Naive B cell (primary cell): ENCODE data around the gene SUSD5. TPM values are rescaled to one million over a fixed set of nuclear protein-coding genes. Genes with fewer than 3 reads are reported as not detected.
"Not testable (repeated sequence)": the region's sequence is repeated elsewhere in the genome, so short reads cannot be mapped to it uniquely, and the experiment has no call there.

Experiments used
- ATAC-seq, 2 donors: fragments of 150-1000 bp; cut with Tn5 transposase; 2 replicates each; pipeline ENCODE4 v1.10.0; 2021; ENCODE audit warnings: low read depth in 2 of 2, mild to moderate bottlenecking in 2 of 2, moderate library complexity in 2 of 2
- DNase-seq: peaks from one replicate; pipeline ENCODE4 v3.0.0; 2022
- H3K27ac Mint-ChIP-seq, 6 donors: one replicate each; pipeline ENCODE4 v1.8.0; 2020 to 2022; ENCODE audit warnings: mild to moderate bottlenecking in 6 of 6, mixed read lengths in 6 of 6, moderate library complexity in 5 of 6, inconsistent platforms in 2 of 6
- H3K27me3 Mint-ChIP-seq, 3 donors: one replicate each; pipeline ENCODE4 v1.8.0; 2021 to 2022; ENCODE audit warnings: mixed read lengths in 3 of 3, mild to moderate bottlenecking in 1 of 3
- H3K36me3 Mint-ChIP-seq, 2 donors: one replicate each; pipeline ENCODE4 v1.8.0; 2020 to 2022; ENCODE audit warnings: mixed read lengths in 2 of 2, inconsistent platforms in 1 of 2, mild to moderate bottlenecking in 1 of 2
- H3K4me1 Mint-ChIP-seq, 3 donors: one replicate each; pipeline ENCODE4 v1.8.0; 2020 to 2022; ENCODE audit warnings: mixed read lengths in 3 of 3, inconsistent platforms in 1 of 3, mild to moderate bottlenecking in 1 of 3, moderate library complexity in 1 of 3
- H3K4me3 Mint-ChIP-seq, 8 donors: one replicate each; pipeline ENCODE4 v1.8.0; 2020 to 2022; ENCODE audit warnings: mild to moderate bottlenecking in 8 of 8, mixed read lengths in 8 of 8, moderate library complexity in 8 of 8, inconsistent platforms in 2 of 8
- H3K9me3 Mint-ChIP-seq, 7 donors: one replicate each; pipeline ENCODE4 v1.8.0; 2020 to 2022; ENCODE audit warnings: mixed read lengths in 7 of 7, mild to moderate bottlenecking in 5 of 7, inconsistent platforms in 2 of 7, moderate library complexity in 1 of 7
- polyA plus RNA-seq, 6 donors: library from polyadenylated mRNA; unstranded; fragments of 300-500 nt; fragmentation: Illumina TruSeq; gene quantifications; one replicate each; pipeline ENCODE4 v1.2.3, GENCODE V29; 2021; ENCODE audit warnings: low read depth in 6 of 6

The SUSD5 gene
- polyA plus RNA-seq, 6 donors from 2014 or later = 0.05 to 0.21 (median 0.18) TPM; not detected in 1

DNA sequence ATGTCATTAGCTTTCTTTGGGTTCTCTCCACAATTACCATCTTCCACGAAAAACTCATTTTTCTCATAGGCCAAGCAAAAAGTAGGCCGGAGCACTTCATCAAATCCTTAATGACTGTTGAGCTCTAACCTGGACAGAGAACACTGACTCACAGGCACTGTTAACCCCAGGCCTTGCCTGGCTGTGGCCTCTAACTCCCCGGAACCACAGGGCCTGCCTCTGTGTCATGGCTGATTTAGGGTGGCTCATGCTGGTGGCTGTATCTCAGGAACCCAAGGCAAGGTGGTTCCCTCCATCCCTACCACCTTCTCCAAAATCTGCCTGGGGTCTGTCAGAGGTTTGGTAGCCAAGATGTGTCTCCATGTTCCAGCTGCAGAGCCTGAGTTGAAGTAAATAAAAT is 101.1 kb downstream of the SUSD5 start:
- ATAC-seq = no peak
- H3K4me3 Mint-ChIP-seq = peak overlapping the region in 1 of 8 donors; percentile 74
- no peak for DNase-seq
- H3K36me3 Mint-ChIP-seq = peaks cover 13 to 16% of the 10 kb centered on the region in 2 donors
- peaks cover 19 to 36% (median 30%) of the 10 kb centered on the region in 3 donors for H3K4me1 Mint-ChIP-seq
- no peaks in the 10 kb centered on the region for H3K27me3 Mint-ChIP-seq
- H3K27ac Mint-ChIP-seq = peak overlapping the region in 1 of 6 donors; percentile 52
- no peaks in the 10 kb centered on the region for H3K9me3 Mint-ChIP-seq

DNA sequence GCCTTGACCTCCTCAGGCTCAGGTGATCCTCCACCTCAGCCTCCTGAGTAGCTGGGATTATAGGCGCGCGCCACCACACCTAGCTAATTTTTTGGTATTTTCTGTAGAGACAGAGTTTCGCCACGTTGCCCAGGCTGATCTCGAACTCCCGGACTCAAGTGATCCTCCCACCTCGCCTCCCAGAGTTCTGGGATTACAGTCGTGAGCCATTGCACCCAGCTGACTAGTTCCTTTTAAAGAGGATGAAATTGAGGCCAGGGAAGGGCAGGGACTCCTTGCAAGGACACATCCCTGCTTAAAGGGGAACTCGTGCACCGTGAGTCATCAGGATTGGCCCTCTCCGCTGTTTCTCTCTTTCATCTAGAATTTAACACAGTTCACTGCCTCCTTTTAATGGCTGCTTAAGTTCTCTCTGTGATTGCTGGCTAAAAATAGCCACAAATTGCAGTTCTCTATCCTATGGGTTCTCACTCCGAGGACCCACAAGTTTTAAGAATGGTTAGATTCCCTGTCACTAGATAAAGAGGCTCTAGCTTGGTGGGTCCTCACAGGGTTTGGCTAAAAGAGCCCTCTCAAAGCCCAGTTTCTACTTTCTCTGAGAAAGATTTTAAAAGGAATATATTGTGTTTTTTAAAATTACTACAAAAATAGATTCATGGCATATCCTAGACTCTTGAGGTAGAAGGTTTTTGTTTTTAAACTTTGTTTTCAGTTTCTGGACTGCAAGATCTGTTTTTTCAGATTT is 103.4 kb downstream of the SUSD5 start:
- peak; percentile 7 to 8 for ATAC-seq
- no peaks in the 10 kb centered on the region for H3K9me3 Mint-ChIP-seq

DNA sequence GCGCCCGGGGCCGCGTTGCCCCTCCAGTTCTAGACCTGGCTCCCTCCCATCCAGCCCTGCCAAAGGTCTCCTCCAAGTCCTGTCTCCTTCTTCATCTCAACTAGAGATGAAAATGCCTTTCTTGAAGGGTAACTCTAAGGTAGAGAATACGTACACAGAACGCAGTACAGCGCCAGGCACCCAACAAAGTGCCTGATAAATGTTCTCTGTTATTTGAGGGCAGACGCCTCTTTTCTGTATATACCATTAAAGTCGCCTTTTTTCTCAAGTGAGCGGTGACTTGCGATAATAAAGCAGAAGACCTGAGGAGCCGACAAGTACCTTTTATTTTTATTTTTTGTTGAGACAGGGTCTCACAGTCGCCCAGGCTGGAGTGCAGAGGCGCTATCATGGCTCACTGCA is 104.0 kb downstream of the SUSD5 start:
- Mint-ChIP-seq H3K36me3 (no peaks in the 10 kb centered on the region), H3K27me3 (no peaks in the 10 kb centered on the region), H3K4me3 (peak overlapping the region; percentile 86 to 97 (median 92)), H3K4me1 (peaks cover 28 to 56% (median 47%) of the 10 kb centered on the region in 3 donors), H3K9me3 (no peaks in the 10 kb centered on the region), H3K27ac (peak overlapping the region; percentile 61 to 97 (median 88))
- ATAC-seq = no peak
- DNase-seq = no peak

More for the DNA sequence above, 103.4 kb downstream of the SUSD5 start:
- H3K36me3 Mint-ChIP-seq = no peaks in the 10 kb centered on the region
- H3K27ac Mint-ChIP-seq = peak overlapping the region; percentile 74 to 94 (median 87)
- peak overlapping the region; percentile 86 to 97 (median 92) for H3K4me3 Mint-ChIP-seq
- DNase-seq = no peak
- no peaks in the 10 kb centered on the region for H3K27me3 Mint-ChIP-seq
- peaks cover 26 to 53% (median 44%) of the 10 kb centered on the region in 3 donors for H3K4me1 Mint-ChIP-seq

DNA sequence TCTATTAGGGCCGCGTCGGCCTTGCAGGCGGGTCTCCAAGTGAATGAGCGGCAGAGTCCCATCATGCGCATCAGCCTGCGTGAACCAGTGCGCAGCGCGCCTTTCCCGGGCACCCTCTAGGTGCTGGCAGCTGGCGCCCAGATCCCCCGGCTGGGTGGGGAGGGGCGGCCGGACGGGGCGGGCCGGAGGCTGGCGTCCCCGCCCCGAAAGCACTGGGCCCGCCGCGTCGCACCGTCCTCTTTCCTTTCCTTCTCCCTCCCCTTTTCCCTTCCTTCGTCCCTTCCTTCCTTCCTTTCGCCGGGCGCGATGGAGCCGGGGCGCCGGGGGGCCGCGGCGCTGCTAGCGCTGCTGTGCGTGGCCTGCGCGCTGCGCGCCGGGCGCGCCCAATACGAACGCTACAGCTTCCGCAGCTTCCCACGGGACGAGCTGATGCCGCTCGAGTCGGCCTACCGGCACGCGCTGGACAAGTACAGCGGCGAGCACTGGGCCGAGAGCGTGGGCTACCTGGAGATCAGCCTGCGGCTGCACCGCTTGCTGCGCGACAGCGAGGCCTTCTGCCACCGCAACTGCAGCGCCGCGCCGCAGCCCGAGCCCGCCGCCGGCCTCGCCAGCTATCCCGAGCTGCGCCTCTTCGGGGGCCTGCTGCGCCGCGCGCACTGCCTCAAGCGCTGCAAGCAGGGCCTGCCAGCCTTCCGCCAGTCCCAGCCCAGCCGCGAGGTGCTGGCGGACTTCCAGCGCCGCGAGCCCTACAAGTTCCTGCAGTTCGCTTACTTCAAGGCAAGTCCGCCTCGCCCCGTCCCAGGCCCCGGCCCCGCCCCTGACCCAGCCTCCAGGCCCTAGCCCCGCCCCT is 104.6 kb downstream of the SUSD5 start, which contains the start of gene CRTAP:
TSS of gene CRTAP (plus strand) at position 243 of the 850 bp plus-strand sequence. CDS start at position 307, 64 bp downstream.
- Mint-ChIP-seq H3K9me3 (no peaks in the 10 kb centered on the region), H3K27me3 (no peaks in the 10 kb centered on the region), H3K27ac (peak within 1 kb of the TSS; percentile 83 to 97 (median 90)), H3K4me1 (peaks cover 28 to 60% (median 42%) of the 10 kb centered on the region in 3 donors), H3K4me3 (peak within 1 kb of the TSS; percentile 86 to 97 (median 92)), H3K36me3 (no peaks in the 10 kb centered on the region)
- ATAC-seq (peak; percentile 81 to 82), DNase-seq (peak; percentile 83)

DNA sequence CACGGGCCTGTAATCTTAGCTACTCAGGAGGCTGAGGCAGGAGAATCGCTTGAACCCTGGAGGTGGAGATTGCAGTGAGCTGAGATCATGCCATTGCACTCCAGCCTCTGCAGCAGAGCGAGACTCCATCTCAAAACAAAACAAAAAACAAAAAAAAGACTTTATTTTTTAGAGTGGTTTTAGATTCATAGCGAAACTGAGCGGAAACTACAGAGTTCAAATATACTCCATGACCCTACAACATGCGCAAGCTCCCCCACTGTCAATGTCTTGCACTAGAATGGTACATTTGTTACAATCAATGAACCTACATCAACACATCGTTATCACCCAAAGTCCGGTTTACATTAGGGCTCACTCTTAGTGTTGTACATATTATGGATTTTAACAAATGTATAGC is 107.0 kb downstream of the SUSD5 start:
- H3K4me1 Mint-ChIP-seq = peaks cover 33 to 70% (median 51%) of the 10 kb centered on the region in 3 donors
- no peak for DNase-seq
- H3K27ac Mint-ChIP-seq = peak overlapping the region in 2 of 6 donors; percentile 43 to 59

DNA sequence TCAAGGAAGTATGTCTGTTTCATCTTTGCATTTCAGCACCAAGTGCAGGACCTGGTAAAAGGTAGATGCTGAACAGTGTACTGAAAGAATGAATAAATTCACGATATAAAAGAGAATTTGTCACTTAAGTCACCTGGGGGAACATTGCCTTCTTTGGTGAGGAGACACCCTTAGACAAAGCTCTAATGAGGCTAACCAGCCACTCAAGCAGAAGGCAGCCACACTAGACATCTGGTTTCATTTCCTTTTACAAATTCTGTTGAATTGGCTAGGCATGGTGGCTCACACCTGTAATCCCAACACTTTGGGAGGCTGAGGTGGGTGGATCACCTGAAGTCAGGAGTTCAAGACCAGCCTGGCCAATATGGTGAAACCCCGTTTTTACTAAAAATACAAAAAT is 111.8 kb downstream of the SUSD5 start:
- peak overlapping the region in 3 of 6 donors; percentile 56 to 87 (median 70) for H3K27ac Mint-ChIP-seq
- DNase-seq (peak; percentile 57), ATAC-seq (peak; percentile 98 to 99)
- H3K4me1 Mint-ChIP-seq = peaks cover 29 to 46% (median 31%) of the 10 kb centered on the region in 3 donors
- not testable (repeated sequence) for H3K27me3 Mint-ChIP-seq, H3K9me3 Mint-ChIP-seq, H3K36me3 Mint-ChIP-seq
- peak overlapping the region in 3 of 8 donors; percentile 22 to 31 (median 25) for H3K4me3 Mint-ChIP-seq

More for the DNA sequence above, 107.0 kb downstream of the SUSD5 start:
- no peak for ATAC-seq
- Mint-ChIP-seq H3K36me3 (no peaks in the 10 kb centered on the region), H3K27me3 (no peaks in the 10 kb centered on the region), H3K9me3 (peaks cover 1 to 9% (median 5%) of the 10 kb centered on the region in 7 donors), H3K4me3 (peak overlapping the region; percentile 41 to 97 (median 62))

DNA sequence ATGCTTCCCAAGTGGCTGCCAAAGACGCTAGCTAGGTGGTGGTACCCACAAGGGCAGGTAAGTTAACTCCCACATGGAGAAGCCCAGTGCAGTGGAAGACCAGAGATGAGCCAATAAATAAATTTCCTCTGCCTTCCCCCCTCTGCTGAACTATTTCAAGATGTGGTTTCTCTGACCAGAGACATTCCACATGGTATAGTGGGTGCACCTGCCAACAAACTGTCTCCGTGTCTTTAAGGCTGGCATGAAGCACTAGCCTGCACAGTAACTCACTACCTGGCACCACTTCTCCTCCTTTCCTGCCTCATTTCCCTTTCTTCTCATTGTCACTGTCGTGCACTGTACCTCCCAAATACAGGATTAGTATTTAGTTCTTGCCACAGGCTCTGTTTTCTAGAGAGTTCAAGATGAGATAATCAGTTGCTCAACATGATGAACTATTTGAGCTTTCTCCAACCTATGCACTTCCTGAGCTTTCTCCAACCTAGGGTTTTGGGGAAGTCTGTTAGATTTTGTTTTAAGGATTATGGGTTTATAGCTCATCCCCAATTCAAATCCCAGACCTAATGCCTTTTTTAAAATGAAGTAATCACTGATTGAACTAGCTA is 113.2 kb downstream of the SUSD5 start:
- H3K9me3 Mint-ChIP-seq = peaks cover 1 to 9% (median 5%) of the 10 kb centered on the region in 7 donors
- no peaks in the 10 kb centered on the region for H3K36me3 Mint-ChIP-seq
- H3K4me3 Mint-ChIP-seq = no peak overlapping the region
- H3K27ac Mint-ChIP-seq = no peak overlapping the region
- peaks cover 21 to 35% (median 22%) of the 10 kb centered on the region in 3 donors for H3K4me1 Mint-ChIP-seq
- no peaks in the 10 kb centered on the region for H3K27me3 Mint-ChIP-seq
- DNase-seq (no peak), ATAC-seq (no peak)

DNA sequence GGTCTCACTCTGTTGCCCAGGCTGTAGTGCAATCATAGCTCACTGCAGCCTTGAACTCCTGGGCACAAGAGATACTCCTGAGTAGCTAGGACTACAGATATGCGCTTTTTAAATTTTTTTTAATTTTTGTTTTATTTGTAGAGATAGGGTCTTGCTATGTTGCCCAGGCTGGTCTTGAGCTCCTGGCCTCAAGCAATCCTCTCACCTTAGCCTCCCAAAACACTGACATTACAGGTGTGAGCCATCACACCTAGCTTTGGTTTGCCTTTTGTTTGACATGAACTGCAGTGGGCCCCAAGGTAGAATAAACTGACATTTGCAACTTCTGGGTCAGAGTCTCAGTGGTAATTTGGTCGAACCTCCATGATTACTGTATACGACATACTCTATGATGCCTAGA is 113.8 kb downstream of the SUSD5 start:
- Mint-ChIP-seq H3K36me3 (no peaks in the 10 kb centered on the region), H3K4me1 (peaks cover 19 to 33% (median 21%) of the 10 kb centered on the region in 3 donors), H3K9me3 (peaks cover 1 to 9% (median 5%) of the 10 kb centered on the region in 7 donors), H3K4me3 (no peak overlapping the region), H3K27me3 (no peaks in the 10 kb centered on the region), H3K27ac (peak overlapping the region in 1 of 6 donors; percentile 63)
- ATAC-seq (no peak), DNase-seq (no peak)

DNA sequence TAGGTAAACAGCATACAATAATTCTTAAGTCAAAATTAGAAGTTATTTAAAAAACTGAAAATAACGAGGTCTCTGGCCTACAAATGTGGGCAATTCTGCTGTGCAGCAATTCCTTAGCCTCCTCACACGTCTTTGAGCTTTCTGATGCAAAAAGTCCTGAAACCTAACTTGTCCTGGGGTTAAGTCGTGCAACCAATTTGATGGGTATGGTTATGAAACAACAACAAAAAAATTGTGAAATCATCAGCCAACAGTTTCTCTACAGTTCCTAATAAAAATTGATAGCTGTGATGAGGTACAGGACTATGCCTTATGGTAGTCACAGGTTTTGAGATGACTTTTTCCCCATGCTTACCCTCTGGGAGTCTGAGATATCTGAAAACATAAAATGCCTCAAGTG is 115.1 kb downstream of the SUSD5 start:
- Mint-ChIP-seq H3K27me3 (no peaks in the 10 kb centered on the region), H3K9me3 (peaks cover 1 to 9% (median 5%) of the 10 kb centered on the region in 7 donors), H3K4me1 (peaks cover 15 to 24% (median 15%) of the 10 kb centered on the region in 3 donors), H3K36me3 (no peaks in the 10 kb centered on the region), H3K27ac (no peak overlapping the region), H3K4me3 (no peak overlapping the region)
- ATAC-seq (no peak), DNase-seq (no peak)

DNA sequence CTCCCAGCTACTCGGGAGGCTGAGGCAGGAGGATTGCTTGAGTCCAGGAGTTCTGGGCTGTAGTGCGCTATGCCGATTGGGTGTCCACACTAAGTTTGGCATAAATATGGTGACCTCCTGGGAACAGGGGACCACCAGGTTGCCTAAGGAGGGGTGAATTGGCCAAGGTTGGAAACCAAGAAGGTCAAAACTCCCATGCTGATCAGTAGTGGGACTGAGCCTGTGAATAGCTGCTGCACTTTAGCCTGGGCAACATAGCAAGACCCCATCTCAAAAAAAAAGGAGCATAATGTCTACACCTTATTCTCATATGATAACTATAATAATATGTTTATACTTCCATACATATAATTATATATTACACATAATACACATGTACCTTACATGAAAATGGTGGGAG is 115.6 kb downstream of the SUSD5 start:
- Mint-ChIP-seq H3K4me3 (no peak overlapping the region), H3K4me1 (peaks cover 15 to 19% (median 16%) of the 10 kb centered on the region in 3 donors), H3K27me3 (no peaks in the 10 kb centered on the region), H3K27ac (no peak overlapping the region), H3K9me3 (peaks cover 1 to 9% (median 5%) of the 10 kb centered on the region in 7 donors), H3K36me3 (no peaks in the 10 kb centered on the region)
- no peak for DNase-seq
- ATAC-seq = no peak

DNA sequence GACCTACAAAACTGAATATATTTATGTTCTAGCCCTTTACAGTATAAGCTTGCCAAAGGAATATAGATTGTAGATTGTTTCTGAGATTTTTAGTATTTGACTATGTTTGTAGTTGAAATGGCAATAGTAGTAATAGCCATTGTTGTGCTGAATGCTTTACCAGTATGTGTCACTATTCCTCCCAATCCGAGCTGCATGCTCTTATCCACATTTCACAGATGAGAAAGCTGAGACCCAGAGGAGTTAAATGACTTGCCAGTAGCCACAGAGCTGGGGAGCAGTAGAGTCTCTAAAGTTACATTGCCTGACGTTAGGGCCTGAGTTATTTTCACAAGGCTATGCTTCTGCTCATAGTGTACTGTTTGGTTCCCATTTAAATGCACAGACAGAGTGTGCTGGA is 118.4 kb downstream of the SUSD5 start:
- no peaks in the 10 kb centered on the region for H3K9me3 Mint-ChIP-seq
- peak overlapping the region in 1 of 6 donors; percentile 21 for H3K27ac Mint-ChIP-seq
- H3K27me3 Mint-ChIP-seq = no peaks in the 10 kb centered on the region
- H3K4me3 Mint-ChIP-seq = peak overlapping the region in 2 of 8 donors; percentile 15 to 45
- ATAC-seq (no peak), DNase-seq (no peak)
- H3K36me3 Mint-ChIP-seq = no peaks in the 10 kb centered on the region
- H3K4me1 Mint-ChIP-seq = peaks cover 12 to 21% (median 19%) of the 10 kb centered on the region in 3 donors
